ENCODE data around the gene MCF2. TPM values are rescaled to one million over a fixed set of nuclear protein-coding genes. Genes with fewer than 3 reads are reported as not detected.

The MCF2 gene
- total RNA-seq, 1 donor from 2014 or later, result not detected

DNA sequence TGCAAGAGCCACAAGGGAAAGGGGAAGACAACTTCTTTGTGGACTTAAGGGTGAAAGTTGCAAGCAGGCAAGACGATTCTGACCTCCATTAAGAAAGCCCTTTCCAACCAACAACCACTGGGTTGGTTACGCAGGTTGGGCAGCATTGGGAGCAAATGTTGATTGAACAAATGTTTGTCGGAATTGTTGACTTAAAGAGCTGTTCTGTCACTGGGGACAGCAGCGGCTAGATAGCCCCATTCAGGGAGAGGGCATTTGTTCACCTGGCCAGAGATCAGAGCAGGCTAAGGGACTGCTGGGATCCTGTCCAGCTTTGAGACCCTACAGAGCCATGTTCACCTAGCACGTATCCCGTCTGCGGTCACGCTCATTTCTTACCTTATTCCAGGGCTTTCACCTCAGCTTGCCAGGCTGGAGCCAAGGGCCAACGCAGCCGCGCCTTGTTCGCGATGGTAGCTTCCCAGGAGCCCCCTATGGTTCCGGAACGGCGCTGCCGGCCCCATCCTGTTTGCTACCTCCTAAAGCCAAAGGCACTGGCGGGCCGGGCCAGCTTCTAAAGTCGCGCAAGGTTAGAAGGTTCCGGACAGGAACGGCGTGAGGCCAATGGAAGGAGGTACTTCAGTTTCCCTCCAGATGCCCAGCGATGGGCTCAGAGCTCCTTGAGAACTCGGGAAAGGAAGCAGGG lies 152.8 kb downstream of the MCF2 start:
- H3K4me3 ChIP-seq (ENCODE audit: low read depth, low read length), result no peak overlapping the region
- no peaks in the 10 kb centered on the region for H3K36me3 ChIP-seq (ENCODE audit: control insufficient read depth, insufficient read depth, low read length)
- no peak for DNase-seq (ENCODE audit: low read depth)
- peaks cover 2% of the 10 kb centered on the region for H3K27me3 ChIP-seq (ENCODE audit: control insufficient read depth, insufficient read depth, low read length)
- TF ChIP-seq, protein P1, sequence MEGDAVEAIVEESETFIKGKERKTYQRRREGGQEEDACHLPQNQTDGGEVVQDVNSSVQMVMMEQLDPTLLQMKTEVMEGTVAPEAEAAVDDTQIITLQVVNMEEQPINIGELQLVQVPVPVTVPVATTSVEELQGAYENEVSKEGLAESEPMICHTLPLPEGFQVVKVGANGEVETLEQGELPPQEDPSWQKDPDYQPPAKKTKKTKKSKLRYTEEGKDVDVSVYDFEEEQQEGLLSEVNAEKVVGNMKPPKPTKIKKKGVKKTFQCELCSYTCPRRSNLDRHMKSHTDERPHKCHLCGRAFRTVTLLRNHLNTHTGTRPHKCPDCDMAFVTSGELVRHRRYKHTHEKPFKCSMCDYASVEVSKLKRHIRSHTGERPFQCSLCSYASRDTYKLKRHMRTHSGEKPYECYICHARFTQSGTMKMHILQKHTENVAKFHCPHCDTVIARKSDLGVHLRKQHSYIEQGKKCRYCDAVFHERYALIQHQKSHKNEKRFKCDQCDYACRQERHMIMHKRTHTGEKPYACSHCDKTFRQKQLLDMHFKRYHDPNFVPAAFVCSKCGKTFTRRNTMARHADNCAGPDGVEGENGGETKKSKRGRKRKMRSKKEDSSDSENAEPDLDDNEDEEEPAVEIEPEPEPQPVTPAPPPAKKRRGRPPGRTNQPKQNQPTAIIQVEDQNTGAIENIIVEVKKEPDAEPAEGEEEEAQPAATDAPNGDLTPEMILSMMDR (IDR thresholded peaks at IDR 0.05; ENCODE audit: insufficient read depth, low read length, poor library complexity, severe bottlenecking), result no peak

DNA sequence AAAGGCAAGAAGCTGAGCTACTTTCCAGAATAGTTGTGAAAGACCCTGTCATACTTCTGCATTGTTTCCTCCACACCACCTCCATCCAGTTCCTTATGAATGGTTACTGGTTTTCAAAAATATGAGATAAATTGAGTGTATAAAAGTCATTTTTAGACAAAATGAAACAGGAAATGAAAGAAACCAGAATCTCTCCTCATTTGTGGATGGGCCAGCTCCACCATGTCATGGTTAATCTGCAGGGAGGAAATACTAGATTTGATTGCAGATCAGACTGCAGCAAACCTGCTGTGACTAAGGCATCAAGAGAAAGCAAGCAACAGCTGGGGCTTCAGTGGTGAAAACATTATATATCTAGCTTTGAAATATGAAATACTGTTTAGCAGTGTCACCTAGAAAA lies 153.6 kb downstream of the MCF2 start:
- peaks cover 2% of the 10 kb centered on the region for H3K27me3 ChIP-seq (ENCODE audit: control insufficient read depth, insufficient read depth, low read length)
- no peaks in the 10 kb centered on the region for H3K36me3 ChIP-seq (ENCODE audit: control insufficient read depth, insufficient read depth, low read length)
- H3K4me3 ChIP-seq (ENCODE audit: low read depth, low read length), result no peak overlapping the region
- no peak for DNase-seq (ENCODE audit: low read depth)
- TF ChIP-seq, protein P1 (IDR thresholded peaks at IDR 0.05; ENCODE audit: insufficient read depth, low read length, poor library complexity, severe bottlenecking), result no peak

DNA sequence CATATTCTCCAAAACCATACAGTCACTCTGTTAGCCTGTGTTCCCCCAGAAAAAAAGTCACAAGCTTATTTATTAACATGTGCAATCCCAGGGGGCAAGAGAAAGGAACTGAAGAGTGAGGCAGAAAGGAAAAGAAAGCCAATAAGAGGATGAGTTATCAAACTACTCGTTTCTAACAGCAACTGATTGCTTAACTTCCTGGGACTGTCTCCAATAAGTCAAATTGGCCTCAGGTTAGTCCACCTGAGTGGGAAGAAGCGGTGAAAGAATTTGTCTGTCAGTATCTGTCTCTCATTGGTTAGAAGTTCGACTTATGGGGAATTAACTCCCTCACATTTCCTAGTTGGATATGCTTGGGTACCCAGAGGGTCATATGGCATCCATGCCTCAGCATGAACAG lies 163.4 kb downstream of the MCF2 start:
- TF ChIP-seq, protein P1 (IDR thresholded peaks at IDR 0.05; ENCODE audit: insufficient read depth, low read length, poor library complexity, severe bottlenecking), result no peak
- H3K4me3 ChIP-seq (ENCODE audit: low read depth, low read length), result no peak overlapping the region
- no peak for DNase-seq (ENCODE audit: low read depth)
- H3K36me3 ChIP-seq (ENCODE audit: control insufficient read depth, insufficient read depth, low read length), result no peaks in the 10 kb centered on the region
- H3K27me3 ChIP-seq (ENCODE audit: control insufficient read depth, insufficient read depth, low read length), result no peaks in the 10 kb centered on the region

DNA sequence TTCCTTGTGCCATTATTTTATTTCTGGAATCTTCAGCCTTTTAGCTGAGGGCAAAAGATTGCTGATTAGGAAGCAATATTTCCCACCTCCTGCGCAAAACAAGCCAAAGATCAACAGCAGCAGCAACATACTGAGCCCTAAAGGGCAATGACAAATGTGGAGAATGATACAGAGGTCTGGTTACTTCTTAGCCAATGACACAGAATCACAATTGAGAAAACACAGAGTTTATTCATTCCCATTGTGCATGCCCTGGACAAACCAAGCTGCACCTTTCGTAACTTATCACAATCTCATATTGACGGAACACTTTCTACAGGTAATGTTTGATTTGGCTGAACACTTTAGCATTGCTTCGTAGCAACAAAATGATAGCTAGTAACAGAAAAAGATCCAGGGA lies 164.0 kb downstream of the MCF2 start:
- no peak for DNase-seq (ENCODE audit: low read depth)
- Histone ChIP-seq H3K27me3 (ENCODE audit: control insufficient read depth, insufficient read depth, low read length) (no peaks in the 10 kb centered on the region), H3K36me3 (ENCODE audit: control insufficient read depth, insufficient read depth, low read length) (no peaks in the 10 kb centered on the region), H3K4me3 (ENCODE audit: low read depth, low read length) (no peak overlapping the region)
- TF ChIP-seq, protein P1 (IDR thresholded peaks at IDR 0.05; ENCODE audit: insufficient read depth, low read length, poor library complexity, severe bottlenecking), result no peak

DNA sequence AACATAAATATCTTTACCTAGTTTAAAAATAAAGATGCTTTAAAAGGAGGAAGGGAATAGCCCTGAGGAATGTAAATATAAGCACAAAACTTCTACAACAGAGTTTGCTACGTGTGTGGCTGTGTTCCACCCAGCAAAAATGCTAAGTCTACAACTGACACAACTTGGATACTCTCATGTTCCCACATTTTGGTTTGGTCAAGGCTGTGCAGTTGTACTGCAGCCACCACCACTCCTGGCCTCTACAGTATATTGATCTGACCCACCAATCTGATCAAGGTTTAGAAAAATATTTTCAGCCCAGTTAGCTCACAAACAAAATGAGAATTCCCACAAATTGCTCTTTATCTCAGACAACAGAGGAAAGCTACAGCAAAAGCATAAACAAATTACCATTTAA lies 165.3 kb downstream of the MCF2 start:
- TF ChIP-seq, protein P1 (IDR thresholded peaks at IDR 0.05; ENCODE audit: insufficient read depth, low read length, poor library complexity, severe bottlenecking), result no peak
- DNase-seq (ENCODE audit: low read depth), result no peak

More for the DNA sequence above, 165.3 kb downstream of the MCF2 start:
- Histone ChIP-seq H3K27me3 (ENCODE audit: control insufficient read depth, insufficient read depth, low read length) (no peaks in the 10 kb centered on the region), H3K36me3 (ENCODE audit: control insufficient read depth, insufficient read depth, low read length) (no peaks in the 10 kb centered on the region), H3K4me3 (ENCODE audit: low read depth, low read length) (no peak overlapping the region)

Measured in kidney epithelial cell (primary cell).